HG02678 (cell line): Measurements from ENCODE around the gene CCBE1.

Experiments used
- ATAC-seq: cut with Tn5 transposase; IDR thresholded peaks from one replicate; pipeline ENCODE4 v1.9.1; 2021; ENCODE audit warnings: mild to moderate bottlenecking, moderate library complexity; ENCODE audit not compliant: unreplicated experiment

CCBE1 gene

GRCh38 chr18:59420244-59420643 lies 277.0 kb downstream of the CCBE1 start:
- no peak for ATAC-seq

- no peak for ATAC-seq
Observed at GRCh38 chr18:59419386-59419785, 277.8 kb downstream of the CCBE1 start.

- no peak for ATAC-seq
Observed at GRCh38 chr18:59416818-59417217, 280.4 kb downstream of the CCBE1 start.

- no peak for ATAC-seq
Observed at GRCh38 chr18:59414111-59414653, 283.0 kb downstream of the CCBE1 start.

- ATAC-seq = peak; percentile 94
Observed at GRCh38 chr18:59402432-59403090, 294.7 kb downstream of the CCBE1 start.

- no peak for ATAC-seq
Observed at GRCh38 chr18:59400407-59400806, 296.8 kb downstream of the CCBE1 start.

GRCh38 chr18:59395226-59396175 lies 301.7 kb downstream of the CCBE1 start:
- ATAC-seq = no peak

GRCh38 chr18:59393381-59393780 lies 303.8 kb downstream of the CCBE1 start:
- ATAC-seq = no peak

GRCh38 chr18:59388817-59389216 lies 308.4 kb downstream of the CCBE1 start:
- no peak for ATAC-seq

- ATAC-seq = no peak
Observed at GRCh38 chr18:59387687-59388565, 309.3 kb downstream of the CCBE1 start.

- no peak for ATAC-seq
Observed at GRCh38 chr18:59386909-59387686, 310.1 kb downstream of the CCBE1 start.

- ATAC-seq = no peak
Observed at GRCh38 chr18:59385191-59385590, 312.0 kb downstream of the CCBE1 start.

GRCh38 chr18:59383851-59384250 lies 313.4 kb downstream of the CCBE1 start:
- ATAC-seq = no peak

- ATAC-seq = no peak
Observed at GRCh38 chr18:59382383-59382782, 314.8 kb downstream of the CCBE1 start.

- ATAC-seq = no peak
Observed at GRCh38 chr18:59381949-59382348, 315.3 kb downstream of the CCBE1 start.
